ENCODE measurements around the gene ZNF714. TPM values are rescaled to one million over a fixed set of nuclear protein-coding genes. Genes with fewer than 3 reads are reported as not detected.

Gene ZNF714
- total RNA-seq, 1 experiment from 2014 or later, result 20.0 TPM

DNA sequence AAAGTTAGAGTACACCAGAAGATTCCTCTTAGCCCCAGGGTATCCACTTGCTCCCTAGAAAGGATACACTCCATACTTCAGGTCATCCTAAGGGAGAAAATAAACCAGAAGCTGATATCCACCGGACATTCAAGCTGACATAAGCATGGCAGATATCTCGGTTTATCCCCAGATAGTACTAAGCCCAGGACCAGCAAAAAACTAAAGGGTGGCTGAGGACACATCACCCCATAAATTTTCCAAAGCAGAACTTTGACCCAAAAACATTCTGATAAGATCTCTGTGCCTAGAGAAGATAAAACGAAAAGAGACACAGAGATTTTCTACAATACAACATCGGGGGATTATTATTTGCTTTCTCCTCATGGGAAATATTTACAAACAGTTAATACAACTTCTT is 45.9 kb downstream of the ZNF714 start:
- Histone ChIP-seq H4K20me1 (ENCODE audit: insufficient read depth) (no peaks in the 10 kb centered on the region), H3K4me1 (ENCODE audit: control insufficient read depth in 1 of 2, insufficient read depth in 2 of 2, low read length in 2 of 2) (no peaks in the 10 kb centered on the region), H3K9ac (ENCODE audit: low read length) (no peak overlapping the region), H3K4me2 (ENCODE audit: low read length) (no peak overlapping the region), H3K27me3 (ENCODE audit: insufficient read depth, low read length) (no peaks in the 10 kb centered on the region), H3K9me3 (ENCODE audit: control insufficient read depth in 1 of 2, insufficient read depth in 1 of 2, low read depth in 1 of 2, low read length in 2 of 2) (no peaks in the 10 kb centered on the region), H3K36me3 (ENCODE audit: control insufficient read depth in 1 of 2, insufficient read depth in 2 of 2, low read length in 2 of 2) (no peaks in the 10 kb centered on the region), H3K4me3 (replicated peaks in 1 of 2; ENCODE audit: low read depth in 1 of 2, low read length in 2 of 2) (no peak overlapping the region), H2AFZ (ENCODE audit: low read depth, low read length, poor library complexity, severe bottlenecking) (no peak overlapping the region), H3K27ac (ENCODE audit: low read depth, low read length) (no peak overlapping the region), H3K9me2 (ENCODE audit: insufficient read depth) (no peaks in the 10 kb centered on the region), H3K79me2 (ENCODE audit: insufficient read depth, low read length) (no peaks in the 10 kb centered on the region)
- ATAC-seq, result no peak
- no TSS peak for BruUV-seq (replicated peaks)
- ChIA-PET CTCF (no interaction called here), RAD21 (ENCODE audit: low non-redundant PET in 1 of 2, low total read pairs in 2 of 2, uncharacterized antibody in 2 of 2, unreplicated experiment in 2 of 2) (no interaction called here), POLR2A (no interaction called here)
- DNase-seq (ENCODE audit: low read depth, low spot score), result no peak
- intact Hi-C loops (cut with micrococcal nuclease), result no loop called here
- no peak for TF ChIP-seq TCF7L2 (IDR thresholded peaks at IDR 0.05; ENCODE audit: borderline replicate concordance, extremely low read depth, insufficient read depth, insufficient read length)
- no peak for TF ChIP-seq JUND (IDR thresholded peaks at IDR 0.05)
- TF ChIP-seq EZH2phosphoT487 (IDR thresholded peaks at IDR 0.05; ENCODE audit: borderline replicate concordance), result no peak
- no peak for TF ChIP-seq EGR1 (IDR thresholded peaks at IDR 0.05; ENCODE audit: low read depth)
- TF ChIP-seq ELF1 (IDR thresholded peaks at IDR 0.05; ENCODE audit: borderline replicate concordance, low read depth), result no peak
- no peak for TF ChIP-seq SRF (IDR thresholded peaks at IDR 0.05; ENCODE audit: low read depth)
- TF ChIP-seq, protein P1, sequence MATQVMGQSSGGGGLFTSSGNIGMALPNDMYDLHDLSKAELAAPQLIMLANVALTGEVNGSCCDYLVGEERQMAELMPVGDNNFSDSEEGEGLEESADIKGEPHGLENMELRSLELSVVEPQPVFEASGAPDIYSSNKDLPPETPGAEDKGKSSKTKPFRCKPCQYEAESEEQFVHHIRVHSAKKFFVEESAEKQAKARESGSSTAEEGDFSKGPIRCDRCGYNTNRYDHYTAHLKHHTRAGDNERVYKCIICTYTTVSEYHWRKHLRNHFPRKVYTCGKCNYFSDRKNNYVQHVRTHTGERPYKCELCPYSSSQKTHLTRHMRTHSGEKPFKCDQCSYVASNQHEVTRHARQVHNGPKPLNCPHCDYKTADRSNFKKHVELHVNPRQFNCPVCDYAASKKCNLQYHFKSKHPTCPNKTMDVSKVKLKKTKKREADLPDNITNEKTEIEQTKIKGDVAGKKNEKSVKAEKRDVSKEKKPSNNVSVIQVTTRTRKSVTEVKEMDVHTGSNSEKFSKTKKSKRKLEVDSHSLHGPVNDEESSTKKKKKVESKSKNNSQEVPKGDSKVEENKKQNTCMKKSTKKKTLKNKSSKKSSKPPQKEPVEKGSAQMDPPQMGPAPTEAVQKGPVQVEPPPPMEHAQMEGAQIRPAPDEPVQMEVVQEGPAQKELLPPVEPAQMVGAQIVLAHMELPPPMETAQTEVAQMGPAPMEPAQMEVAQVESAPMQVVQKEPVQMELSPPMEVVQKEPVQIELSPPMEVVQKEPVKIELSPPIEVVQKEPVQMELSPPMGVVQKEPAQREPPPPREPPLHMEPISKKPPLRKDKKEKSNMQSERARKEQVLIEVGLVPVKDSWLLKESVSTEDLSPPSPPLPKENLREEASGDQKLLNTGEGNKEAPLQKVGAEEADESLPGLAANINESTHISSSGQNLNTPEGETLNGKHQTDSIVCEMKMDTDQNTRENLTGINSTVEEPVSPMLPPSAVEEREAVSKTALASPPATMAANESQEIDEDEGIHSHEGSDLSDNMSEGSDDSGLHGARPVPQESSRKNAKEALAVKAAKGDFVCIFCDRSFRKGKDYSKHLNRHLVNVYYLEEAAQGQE (IDR thresholded peaks at IDR 0.05; ENCODE audit: low read depth), result no peak
- TF ChIP-seq POLR2A (IDR thresholded peaks at IDR 0.05; ENCODE audit: borderline replicate concordance, extremely low read depth, insufficient read depth, insufficient read length), result no peak
- TF ChIP-seq SP1 (IDR thresholded peaks at IDR 0.05; ENCODE audit: low read depth), result no peak
- TF ChIP-seq POLR2AphosphoS5 (IDR thresholded peaks at IDR 0.05; ENCODE audit: low read depth, low read length), result no peak
- TF ChIP-seq, protein P2, sequence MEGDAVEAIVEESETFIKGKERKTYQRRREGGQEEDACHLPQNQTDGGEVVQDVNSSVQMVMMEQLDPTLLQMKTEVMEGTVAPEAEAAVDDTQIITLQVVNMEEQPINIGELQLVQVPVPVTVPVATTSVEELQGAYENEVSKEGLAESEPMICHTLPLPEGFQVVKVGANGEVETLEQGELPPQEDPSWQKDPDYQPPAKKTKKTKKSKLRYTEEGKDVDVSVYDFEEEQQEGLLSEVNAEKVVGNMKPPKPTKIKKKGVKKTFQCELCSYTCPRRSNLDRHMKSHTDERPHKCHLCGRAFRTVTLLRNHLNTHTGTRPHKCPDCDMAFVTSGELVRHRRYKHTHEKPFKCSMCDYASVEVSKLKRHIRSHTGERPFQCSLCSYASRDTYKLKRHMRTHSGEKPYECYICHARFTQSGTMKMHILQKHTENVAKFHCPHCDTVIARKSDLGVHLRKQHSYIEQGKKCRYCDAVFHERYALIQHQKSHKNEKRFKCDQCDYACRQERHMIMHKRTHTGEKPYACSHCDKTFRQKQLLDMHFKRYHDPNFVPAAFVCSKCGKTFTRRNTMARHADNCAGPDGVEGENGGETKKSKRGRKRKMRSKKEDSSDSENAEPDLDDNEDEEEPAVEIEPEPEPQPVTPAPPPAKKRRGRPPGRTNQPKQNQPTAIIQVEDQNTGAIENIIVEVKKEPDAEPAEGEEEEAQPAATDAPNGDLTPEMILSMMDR (IDR thresholded peaks at IDR 0.05 in 2 of 3, conservative IDR thresholded peaks at IDR 0.05 in 1 of 3; ENCODE audit: borderline replicate concordance in 1 of 3, insufficient read depth in 1 of 3, low read depth in 2 of 3, low read length in 2 of 3), result no peak
- no peak for TF ChIP-seq EZH2 (IDR thresholded peaks at IDR 0.05)
- TF ChIP-seq, protein P3, sequence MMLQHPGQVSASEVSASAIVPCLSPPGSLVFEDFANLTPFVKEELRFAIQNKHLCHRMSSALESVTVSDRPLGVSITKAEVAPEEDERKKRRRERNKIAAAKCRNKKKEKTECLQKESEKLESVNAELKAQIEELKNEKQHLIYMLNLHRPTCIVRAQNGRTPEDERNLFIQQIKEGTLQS (IDR thresholded peaks at IDR 0.05), result no peak
- TF ChIP-seq RAD21 (IDR thresholded peaks at IDR 0.05; ENCODE audit: low read depth), result no peak
- TF ChIP-seq CBX3 (IDR thresholded peaks at IDR 0.05; ENCODE audit: low read depth), result no peak
- no peak for TF ChIP-seq ZNF274 (IDR thresholded peaks at IDR 0.05; ENCODE audit: low read depth, low read length)
- TF ChIP-seq, protein P4, sequence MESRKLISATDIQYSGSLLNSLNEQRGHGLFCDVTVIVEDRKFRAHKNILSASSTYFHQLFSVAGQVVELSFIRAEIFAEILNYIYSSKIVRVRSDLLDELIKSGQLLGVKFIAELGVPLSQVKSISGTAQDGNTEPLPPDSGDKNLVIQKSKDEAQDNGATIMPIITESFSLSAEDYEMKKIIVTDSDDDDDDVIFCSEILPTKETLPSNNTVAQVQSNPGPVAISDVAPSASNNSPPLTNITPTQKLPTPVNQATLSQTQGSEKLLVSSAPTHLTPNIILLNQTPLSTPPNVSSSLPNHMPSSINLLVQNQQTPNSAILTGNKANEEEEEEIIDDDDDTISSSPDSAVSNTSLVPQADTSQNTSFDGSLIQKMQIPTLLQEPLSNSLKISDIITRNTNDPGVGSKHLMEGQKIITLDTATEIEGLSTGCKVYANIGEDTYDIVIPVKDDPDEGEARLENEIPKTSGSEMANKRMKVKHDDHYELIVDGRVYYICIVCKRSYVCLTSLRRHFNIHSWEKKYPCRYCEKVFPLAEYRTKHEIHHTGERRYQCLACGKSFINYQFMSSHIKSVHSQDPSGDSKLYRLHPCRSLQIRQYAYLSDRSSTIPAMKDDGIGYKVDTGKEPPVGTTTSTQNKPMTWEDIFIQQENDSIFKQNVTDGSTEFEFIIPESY (IDR thresholded peaks at IDR 0.05; ENCODE audit: extremely low read depth, insufficient replicate concordance, low read length), result no peak
- no peak for TF ChIP-seq ZFX (IDR thresholded peaks at IDR 0.05)
- no peak for TF ChIP-seq YY1 (IDR thresholded peaks at IDR 0.05; ENCODE audit: extremely low read depth, insufficient replicate concordance, low read depth, low read length)
- no peak for TF ChIP-seq CEBPB (IDR thresholded peaks at IDR 0.05; ENCODE audit: low read depth)

Data from HCT116 (cell line).